Measurements from ENCODE around the gene E2F1.

- no peak for TF ChIP-seq CTCF (IDR thresholded peaks at IDR 0.05)
- no peak for TF ChIP-seq POLR2A (IDR thresholded peaks at IDR 0.05)
Observed at GRCh38 chr20:33702861-33703260, 16.7 kb upstream of the E2F1 start.
